ENCODE data around the gene SRBD1.

The SRBD1 gene

DNA sequence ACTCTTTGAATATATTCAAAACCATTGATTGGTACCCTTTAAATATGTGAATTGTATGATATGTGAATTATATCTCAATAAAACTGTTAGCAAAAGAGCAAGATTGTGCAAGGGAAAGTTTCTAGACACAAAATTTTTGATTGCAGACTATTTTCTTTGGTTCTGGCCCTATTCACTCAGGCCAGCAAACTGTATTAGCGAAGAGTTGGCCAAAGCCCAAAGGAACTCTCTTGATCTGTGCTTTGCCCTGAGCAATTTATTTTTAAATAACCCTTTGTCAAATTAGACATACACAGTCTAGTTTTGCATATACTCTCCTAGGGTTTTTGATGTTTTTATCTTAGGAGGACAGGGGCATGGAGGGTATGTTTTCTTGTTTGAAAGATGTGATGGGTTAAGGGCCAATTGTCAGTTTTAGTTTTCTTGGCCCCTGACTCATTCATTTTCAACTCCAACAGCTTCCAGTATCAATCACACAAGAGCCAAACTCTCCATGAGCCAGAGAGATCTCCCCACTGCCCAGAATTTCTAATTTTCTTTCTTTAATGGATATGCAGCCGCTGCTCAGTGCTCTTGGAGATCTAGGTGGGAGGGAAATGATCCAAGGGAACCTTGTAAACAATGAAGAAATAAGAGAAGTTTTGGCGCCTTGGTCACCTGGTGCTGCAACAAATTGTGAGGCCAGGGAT lies 231.5 kb downstream of the SRBD1 start:
- no peaks in the 10 kb centered on the region for H3K36me3 ChIP-seq (replicated peaks; ENCODE audit: low read depth, low read length)
- H4K20me1 ChIP-seq (ENCODE audit: insufficient read depth, low read length), result no peaks in the 10 kb centered on the region
- H3K4me1 ChIP-seq (ENCODE audit: low read length), result no peaks in the 10 kb centered on the region
- H3K4me2 ChIP-seq (ENCODE audit: low read length), result no peak overlapping the region
- H3K27ac ChIP-seq (ENCODE audit: low read length), result no peak overlapping the region
- no peaks in the 10 kb centered on the region for H3K9me3 ChIP-seq (ENCODE audit: insufficient read depth, low read length)
- H3K4me3 ChIP-seq (ENCODE audit: low read length), result no peak overlapping the region
- TF ChIP-seq EZH2phosphoT487 (IDR thresholded peaks at IDR 0.05; ENCODE audit: low read depth), result no peak
- TF ChIP-seq, protein P1, sequence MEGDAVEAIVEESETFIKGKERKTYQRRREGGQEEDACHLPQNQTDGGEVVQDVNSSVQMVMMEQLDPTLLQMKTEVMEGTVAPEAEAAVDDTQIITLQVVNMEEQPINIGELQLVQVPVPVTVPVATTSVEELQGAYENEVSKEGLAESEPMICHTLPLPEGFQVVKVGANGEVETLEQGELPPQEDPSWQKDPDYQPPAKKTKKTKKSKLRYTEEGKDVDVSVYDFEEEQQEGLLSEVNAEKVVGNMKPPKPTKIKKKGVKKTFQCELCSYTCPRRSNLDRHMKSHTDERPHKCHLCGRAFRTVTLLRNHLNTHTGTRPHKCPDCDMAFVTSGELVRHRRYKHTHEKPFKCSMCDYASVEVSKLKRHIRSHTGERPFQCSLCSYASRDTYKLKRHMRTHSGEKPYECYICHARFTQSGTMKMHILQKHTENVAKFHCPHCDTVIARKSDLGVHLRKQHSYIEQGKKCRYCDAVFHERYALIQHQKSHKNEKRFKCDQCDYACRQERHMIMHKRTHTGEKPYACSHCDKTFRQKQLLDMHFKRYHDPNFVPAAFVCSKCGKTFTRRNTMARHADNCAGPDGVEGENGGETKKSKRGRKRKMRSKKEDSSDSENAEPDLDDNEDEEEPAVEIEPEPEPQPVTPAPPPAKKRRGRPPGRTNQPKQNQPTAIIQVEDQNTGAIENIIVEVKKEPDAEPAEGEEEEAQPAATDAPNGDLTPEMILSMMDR (IDR thresholded peaks at IDR 0.05; ENCODE audit: low read depth, low read length), result no peak
- H3K27me3 ChIP-seq (ENCODE audit: low read depth, low read length), result no peaks in the 10 kb centered on the region
- H3K9ac ChIP-seq (ENCODE audit: low read length), result no peak overlapping the region
- H3K79me2 ChIP-seq (ENCODE audit: low read length), result no peaks in the 10 kb centered on the region
- H2AFZ ChIP-seq (ENCODE audit: low read depth, low read length), result no peak overlapping the region

DNA sequence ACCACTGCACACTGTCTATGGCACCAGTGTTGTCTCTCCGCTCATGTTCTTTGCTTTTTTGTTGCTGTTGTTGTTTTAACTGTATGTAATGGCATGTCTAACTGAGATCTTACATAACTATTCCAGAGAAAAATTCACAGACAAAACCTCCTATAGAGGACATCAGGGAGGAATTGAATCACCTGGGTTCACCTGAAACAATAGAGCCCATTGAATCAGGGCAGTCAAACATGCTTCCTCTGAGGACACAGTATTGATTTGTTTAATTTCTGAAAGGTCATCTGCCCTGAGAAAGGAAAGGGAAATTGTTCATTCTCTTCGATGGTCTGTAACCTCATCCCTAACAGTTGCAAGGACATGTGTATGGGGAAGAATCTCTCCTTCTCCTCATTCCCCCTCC lies 237.5 kb downstream of the SRBD1 start:
- Histone ChIP-seq H4K20me1 (ENCODE audit: insufficient read depth, low read length) (no peaks in the 10 kb centered on the region), H3K4me1 (ENCODE audit: low read length) (no peaks in the 10 kb centered on the region), H3K4me3 (ENCODE audit: low read length) (no peak overlapping the region), H3K9ac (ENCODE audit: low read length) (no peak overlapping the region), H3K4me2 (ENCODE audit: low read length) (no peak overlapping the region), H3K27ac (ENCODE audit: low read length) (no peak overlapping the region), H3K27me3 (ENCODE audit: low read depth, low read length) (no peaks in the 10 kb centered on the region), H2AFZ (ENCODE audit: low read depth, low read length) (no peak overlapping the region), H3K36me3 (replicated peaks; ENCODE audit: low read depth, low read length) (no peaks in the 10 kb centered on the region), H3K79me2 (ENCODE audit: low read length) (no peaks in the 10 kb centered on the region), H3K9me3 (ENCODE audit: insufficient read depth, low read length) (no peaks in the 10 kb centered on the region)
- TF ChIP-seq, protein P1 (IDR thresholded peaks at IDR 0.05; ENCODE audit: low read depth, low read length), result no peak
- TF ChIP-seq EZH2phosphoT487 (IDR thresholded peaks at IDR 0.05; ENCODE audit: low read depth), result no peak

GRCh38 chr2:45370369-45370768 lies 240.7 kb downstream of the SRBD1 start:
- TF ChIP-seq, protein P1 (IDR thresholded peaks at IDR 0.05; ENCODE audit: low read depth, low read length), result no peak
- no peak for TF ChIP-seq EZH2phosphoT487 (IDR thresholded peaks at IDR 0.05; ENCODE audit: low read depth)
- Histone ChIP-seq H3K9me3 (ENCODE audit: insufficient read depth, low read length) (no peaks in the 10 kb centered on the region), H3K27ac (ENCODE audit: low read length) (no peak overlapping the region), H3K4me3 (ENCODE audit: low read length) (no peak overlapping the region), H3K4me2 (ENCODE audit: low read length) (no peak overlapping the region), H3K79me2 (ENCODE audit: low read length) (no peaks in the 10 kb centered on the region), H2AFZ (ENCODE audit: low read depth, low read length) (no peak overlapping the region), H3K4me1 (ENCODE audit: low read length) (no peaks in the 10 kb centered on the region), H4K20me1 (ENCODE audit: insufficient read depth, low read length) (no peaks in the 10 kb centered on the region), H3K27me3 (ENCODE audit: low read depth, low read length) (no peaks in the 10 kb centered on the region), H3K9ac (ENCODE audit: low read length) (no peak overlapping the region), H3K36me3 (replicated peaks; ENCODE audit: low read depth, low read length) (no peaks in the 10 kb centered on the region)

GRCh38 chr2:45368792-45369191 lies 242.3 kb downstream of the SRBD1 start:
- no peaks in the 10 kb centered on the region for H3K4me1 ChIP-seq (ENCODE audit: low read length)
- H3K79me2 ChIP-seq (ENCODE audit: low read length), result no peaks in the 10 kb centered on the region
- no peaks in the 10 kb centered on the region for H3K36me3 ChIP-seq (replicated peaks; ENCODE audit: low read depth, low read length)
- H3K9me3 ChIP-seq (ENCODE audit: insufficient read depth, low read length), result no peaks in the 10 kb centered on the region
- TF ChIP-seq EZH2phosphoT487 (IDR thresholded peaks at IDR 0.05; ENCODE audit: low read depth), result no peak
- TF ChIP-seq, protein P1 (IDR thresholded peaks at IDR 0.05; ENCODE audit: low read depth, low read length), result no peak
- H3K27me3 ChIP-seq (ENCODE audit: low read depth, low read length), result no peaks in the 10 kb centered on the region
- H3K27ac ChIP-seq (ENCODE audit: low read length), result no peak overlapping the region
- no peak overlapping the region for H3K4me2 ChIP-seq (ENCODE audit: low read length)
- no peak overlapping the region for H3K4me3 ChIP-seq (ENCODE audit: low read length)
- no peaks in the 10 kb centered on the region for H4K20me1 ChIP-seq (ENCODE audit: insufficient read depth, low read length)
- no peak overlapping the region for H2AFZ ChIP-seq (ENCODE audit: low read depth, low read length)
- no peak overlapping the region for H3K9ac ChIP-seq (ENCODE audit: low read length)

Measured in OCI-LY3 (cell line).